Liver (tissue), 9 donors: ENCODE data around the gene HOXD11. TPM values are rescaled to one million over a fixed set of nuclear protein-coding genes. Genes with fewer than 3 reads are reported as not detected.

Experiments
- DNase-seq: peaks from one replicate; pipeline ENCODE4 v3.0.0-alpha.2; 2017; ENCODE audit warnings: low spot score
- H3K27ac ChIP-seq, 2 donors: one replicate each; pipeline ENCODE4 v1.7.0; 2013; ENCODE audit warnings: inconsistent platforms in 2 of 2, low read length in 2 of 2, control low read depth in 1 of 2, low read depth in 1 of 2, mild to moderate bottlenecking in 1 of 2
- H3K27me3 ChIP-seq, 4 donors: one replicate each; pipeline versions ENCODE4 v1.6.1 to v1.7.0; 2013; ENCODE audit warnings: low read length in 3 of 4, inconsistent platforms in 1 of 4, mild to moderate bottlenecking in 1 of 4, moderate library complexity in 1 of 4; ENCODE audit not compliant: control insufficient read depth in 4 of 4, insufficient read depth in 4 of 4
- H3K36me3 ChIP-seq, 4 donors: one replicate each; pipeline versions ENCODE4 v1.6.1 to v1.7.0; 2013; ENCODE audit warnings: low read length in 3 of 4, mild to moderate bottlenecking in 3 of 4, low read depth in 1 of 4, moderate library complexity in 1 of 4; ENCODE audit not compliant: control insufficient read depth in 4 of 4, insufficient read depth in 3 of 4
- H3K4me1 ChIP-seq, 4 donors: one replicate each; pipeline versions ENCODE4 v1.6.1 to v1.7.0; 2013; ENCODE audit warnings: low read length in 3 of 4, mild to moderate bottlenecking in 3 of 4, moderate library complexity in 1 of 4; ENCODE audit not compliant: control insufficient read depth in 4 of 4, insufficient read depth in 4 of 4
- H3K4me3 ChIP-seq, 3 donors: one replicate each; pipeline versions ENCODE4 v1.6.1 to v1.7.0; 2013; ENCODE audit warnings: low read length in 3 of 3, control low read depth in 1 of 3, low read depth in 1 of 3, mild to moderate bottlenecking in 1 of 3
- H3K9ac ChIP-seq, 2 donors: one replicate each; pipeline ENCODE4 v1.7.0; 2013; ENCODE audit warnings: low read length in 2 of 2, mild to moderate bottlenecking in 2 of 2, moderate library complexity in 2 of 2, control low read depth in 1 of 2, low read depth in 1 of 2
- H3K9me3 ChIP-seq, 4 donors: one replicate each; pipeline versions ENCODE4 v1.6.1 to v1.7.0; 2013; ENCODE audit warnings: low read length in 3 of 4; ENCODE audit not compliant: control insufficient read depth in 4 of 4
- EGR1 ChIP-seq, 2 donors: IDR thresholded peaks; 2 replicates each; pipeline ENCODE4 v1.6.1; 2016 to 2018; ENCODE audit warnings: antibody characterized with exemption in 2 of 2, low read depth in 2 of 2
- FOXA1 ChIP-seq: IDR thresholded peaks from 2 replicates; pipeline ENCODE4 v1.6.1; 2016; ENCODE audit warnings: antibody characterized with exemption
- FOXA2 ChIP-seq: IDR thresholded peaks from 2 replicates; pipeline ENCODE4 v1.6.1; 2016; ENCODE audit warnings: antibody characterized with exemption
- GABPA ChIP-seq, 2 donors: IDR thresholded peaks in 1 of 2; conservative IDR thresholded peaks in 1 of 2; 2 replicates each; pipeline ENCODE4 v1.6.1; 2016; ENCODE audit warnings: antibody characterized with exemption in 2 of 2, mild to moderate bottlenecking in 1 of 2, moderate library complexity in 1 of 2
- HNF4A ChIP-seq, 2 donors: conservative IDR thresholded peaks; 2 replicates each; pipeline ENCODE4 v1.6.1; 2016; ENCODE audit warnings: antibody characterized with exemption in 2 of 2, mild to moderate bottlenecking in 2 of 2
- HNF4G ChIP-seq: IDR thresholded peaks from 2 replicates; pipeline ENCODE4 v1.6.1; 2016; ENCODE audit warnings: antibody characterized with exemption
- JUND ChIP-seq, 2 donors: IDR thresholded peaks; 2 replicates each; pipeline ENCODE4 v1.6.1; 2016; ENCODE audit warnings: antibody characterized with exemption in 2 of 2
- NR2F2 ChIP-seq: IDR thresholded peaks from 2 replicates; pipeline ENCODE4 v1.6.1; 2016; ENCODE audit warnings: antibody characterized with exemption
- RAD21 ChIP-seq, 2 donors: IDR thresholded peaks; 2 replicates each; pipeline ENCODE4 v1.6.1; 2016; ENCODE audit warnings: antibody characterized with exemption in 2 of 2, mild to moderate bottlenecking in 2 of 2
- RXRA ChIP-seq, 2 donors: IDR thresholded peaks; 2 replicates each; pipeline ENCODE4 v1.6.1; 2017 to 2018; ENCODE audit warnings: antibody characterized with exemption in 2 of 2, mild to moderate bottlenecking in 1 of 2
- SP1 ChIP-seq: IDR thresholded peaks from 2 replicates; pipeline ENCODE4 v1.6.1; 2018; ENCODE audit warnings: antibody characterized with exemption, mild to moderate bottlenecking
- TAF1 ChIP-seq: conservative IDR thresholded peaks from 2 replicates; pipeline ENCODE4 v1.6.1; 2016; ENCODE audit warnings: antibody characterized with exemption, mild to moderate bottlenecking
- YY1 ChIP-seq: IDR thresholded peaks from 2 replicates; pipeline ENCODE4 v1.6.1; 2016; ENCODE audit warnings: antibody characterized with exemption, mild to moderate bottlenecking
- WGBS: extraction: QIAGEN DNeasy Blood & Tissue Kit; methylation state at CpG from one replicate; pipeline ENCODE4 v1.1.7; 2013; 5-methylcytosine and 5-hydroxymethylcytosine counted together
- polyA plus RNA-seq, 2 donors: library from polyadenylated mRNA; stranded (reverse) in 1 of 2; unstranded in 1 of 2; fragments of 200-250 nt in 1 of 2; fragments of >200 nt in 1 of 2; fragmentation: Nextera tagmentation in 1 of 2; extraction: Ambion mirVana in 1 of 2; gene quantifications; one replicate each; pipeline versions ENCODE4 v1.2.1 to v1.2.3, GENCODE V29; 2013 to 2015
- total RNA-seq, 2 donors: library from RNA; depleted of rRNA; stranded (reverse); fragments of >200 nt; gene quantifications; one replicate each; pipeline ENCODE4 v1.2.3, GENCODE V29; 2014
- TF ChIP-seq, protein P1 (sequence below): IDR thresholded peaks from 2 replicates; pipeline ENCODE4 v1.6.1; 2016; ENCODE audit warnings: antibody characterized with exemption
- TF ChIP-seq, protein P2 (sequence below): IDR thresholded peaks from 2 replicates; pipeline ENCODE4 v1.6.1; 2016; ENCODE audit warnings: antibody characterized with exemption
- TF ChIP-seq, protein P3 (sequence below): IDR thresholded peaks from 2 replicates; pipeline ENCODE4 v1.6.1; 2016; ENCODE audit warnings: antibody characterized with exemption
- TF ChIP-seq, protein P4 (sequence below): IDR thresholded peaks from 2 replicates; pipeline ENCODE4 v1.6.1; 2016; ENCODE audit warnings: antibody characterized with exemption, mild to moderate bottlenecking
- TF ChIP-seq, protein P5 (sequence below): fragments of 150-350 bp; IDR thresholded peaks from 2 replicates; pipeline ENCODE4 v1.5.1; 2017; ENCODE audit warnings: improper control_type of control experiment, low read depth, low read length; ENCODE audit not compliant: missing input control
- donor health status: healthy.
- donor health status: healthy.
- donor health status: healthy.
- donor health status: healthy.
- donor health status: healthy.

HOXD11 gene
- total and polyA plus RNA-seq, 4 donors, result not detected

- Histone ChIP-seq H3K4me3 (no peak overlapping the region), H3K9ac (no peak overlapping the region), H3K27me3 (peaks cover 22 to 73% (median 37%) of the 10 kb centered on the region in 4 donors), H3K9me3 (no peaks in the 10 kb centered on the region), H3K27ac (no peak overlapping the region), H3K4me1 (peaks cover 1 to 23% (median 9%) of the 10 kb centered on the region in 4 donors), H3K36me3 (no peaks in the 10 kb centered on the region)
- no peak for DNase-seq
- TF ChIP-seq HNF4A (conservative IDR thresholded peaks at IDR 0.05) (no peak), JUND (IDR thresholded peaks at IDR 0.05) (no peak), SP1 (no peak), EGR1 (IDR thresholded peaks at IDR 0.05; ENCODE audit: low read depth in 2 of 2) (no peak), RAD21 (IDR thresholded peaks at IDR 0.05) (no peak), YY1 (no peak), FOXA1 (no peak), NR2F2 (no peak), HNF4G (no peak), TAF1 (no peak), FOXA2 (no peak), RXRA (IDR thresholded peaks at IDR 0.05) (no peak), GABPA (IDR thresholded peaks at IDR 0.05 in 1 of 2, conservative IDR thresholded peaks at IDR 0.05 in 1 of 2) (no peak)
- TF ChIP-seq, protein P1, sequence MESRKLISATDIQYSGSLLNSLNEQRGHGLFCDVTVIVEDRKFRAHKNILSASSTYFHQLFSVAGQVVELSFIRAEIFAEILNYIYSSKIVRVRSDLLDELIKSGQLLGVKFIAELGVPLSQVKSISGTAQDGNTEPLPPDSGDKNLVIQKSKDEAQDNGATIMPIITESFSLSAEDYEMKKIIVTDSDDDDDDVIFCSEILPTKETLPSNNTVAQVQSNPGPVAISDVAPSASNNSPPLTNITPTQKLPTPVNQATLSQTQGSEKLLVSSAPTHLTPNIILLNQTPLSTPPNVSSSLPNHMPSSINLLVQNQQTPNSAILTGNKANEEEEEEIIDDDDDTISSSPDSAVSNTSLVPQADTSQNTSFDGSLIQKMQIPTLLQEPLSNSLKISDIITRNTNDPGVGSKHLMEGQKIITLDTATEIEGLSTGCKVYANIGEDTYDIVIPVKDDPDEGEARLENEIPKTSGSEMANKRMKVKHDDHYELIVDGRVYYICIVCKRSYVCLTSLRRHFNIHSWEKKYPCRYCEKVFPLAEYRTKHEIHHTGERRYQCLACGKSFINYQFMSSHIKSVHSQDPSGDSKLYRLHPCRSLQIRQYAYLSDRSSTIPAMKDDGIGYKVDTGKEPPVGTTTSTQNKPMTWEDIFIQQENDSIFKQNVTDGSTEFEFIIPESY, result no peak
- TF ChIP-seq, protein P2, sequence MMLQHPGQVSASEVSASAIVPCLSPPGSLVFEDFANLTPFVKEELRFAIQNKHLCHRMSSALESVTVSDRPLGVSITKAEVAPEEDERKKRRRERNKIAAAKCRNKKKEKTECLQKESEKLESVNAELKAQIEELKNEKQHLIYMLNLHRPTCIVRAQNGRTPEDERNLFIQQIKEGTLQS, result no peak
- TF ChIP-seq, protein P3, sequence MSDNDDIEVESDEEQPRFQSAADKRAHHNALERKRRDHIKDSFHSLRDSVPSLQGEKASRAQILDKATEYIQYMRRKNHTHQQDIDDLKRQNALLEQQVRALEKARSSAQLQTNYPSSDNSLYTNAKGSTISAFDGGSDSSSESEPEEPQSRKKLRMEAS, result no peak
- TF ChIP-seq, protein P4, sequence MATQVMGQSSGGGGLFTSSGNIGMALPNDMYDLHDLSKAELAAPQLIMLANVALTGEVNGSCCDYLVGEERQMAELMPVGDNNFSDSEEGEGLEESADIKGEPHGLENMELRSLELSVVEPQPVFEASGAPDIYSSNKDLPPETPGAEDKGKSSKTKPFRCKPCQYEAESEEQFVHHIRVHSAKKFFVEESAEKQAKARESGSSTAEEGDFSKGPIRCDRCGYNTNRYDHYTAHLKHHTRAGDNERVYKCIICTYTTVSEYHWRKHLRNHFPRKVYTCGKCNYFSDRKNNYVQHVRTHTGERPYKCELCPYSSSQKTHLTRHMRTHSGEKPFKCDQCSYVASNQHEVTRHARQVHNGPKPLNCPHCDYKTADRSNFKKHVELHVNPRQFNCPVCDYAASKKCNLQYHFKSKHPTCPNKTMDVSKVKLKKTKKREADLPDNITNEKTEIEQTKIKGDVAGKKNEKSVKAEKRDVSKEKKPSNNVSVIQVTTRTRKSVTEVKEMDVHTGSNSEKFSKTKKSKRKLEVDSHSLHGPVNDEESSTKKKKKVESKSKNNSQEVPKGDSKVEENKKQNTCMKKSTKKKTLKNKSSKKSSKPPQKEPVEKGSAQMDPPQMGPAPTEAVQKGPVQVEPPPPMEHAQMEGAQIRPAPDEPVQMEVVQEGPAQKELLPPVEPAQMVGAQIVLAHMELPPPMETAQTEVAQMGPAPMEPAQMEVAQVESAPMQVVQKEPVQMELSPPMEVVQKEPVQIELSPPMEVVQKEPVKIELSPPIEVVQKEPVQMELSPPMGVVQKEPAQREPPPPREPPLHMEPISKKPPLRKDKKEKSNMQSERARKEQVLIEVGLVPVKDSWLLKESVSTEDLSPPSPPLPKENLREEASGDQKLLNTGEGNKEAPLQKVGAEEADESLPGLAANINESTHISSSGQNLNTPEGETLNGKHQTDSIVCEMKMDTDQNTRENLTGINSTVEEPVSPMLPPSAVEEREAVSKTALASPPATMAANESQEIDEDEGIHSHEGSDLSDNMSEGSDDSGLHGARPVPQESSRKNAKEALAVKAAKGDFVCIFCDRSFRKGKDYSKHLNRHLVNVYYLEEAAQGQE, result no peak
- TF ChIP-seq, protein P5, sequence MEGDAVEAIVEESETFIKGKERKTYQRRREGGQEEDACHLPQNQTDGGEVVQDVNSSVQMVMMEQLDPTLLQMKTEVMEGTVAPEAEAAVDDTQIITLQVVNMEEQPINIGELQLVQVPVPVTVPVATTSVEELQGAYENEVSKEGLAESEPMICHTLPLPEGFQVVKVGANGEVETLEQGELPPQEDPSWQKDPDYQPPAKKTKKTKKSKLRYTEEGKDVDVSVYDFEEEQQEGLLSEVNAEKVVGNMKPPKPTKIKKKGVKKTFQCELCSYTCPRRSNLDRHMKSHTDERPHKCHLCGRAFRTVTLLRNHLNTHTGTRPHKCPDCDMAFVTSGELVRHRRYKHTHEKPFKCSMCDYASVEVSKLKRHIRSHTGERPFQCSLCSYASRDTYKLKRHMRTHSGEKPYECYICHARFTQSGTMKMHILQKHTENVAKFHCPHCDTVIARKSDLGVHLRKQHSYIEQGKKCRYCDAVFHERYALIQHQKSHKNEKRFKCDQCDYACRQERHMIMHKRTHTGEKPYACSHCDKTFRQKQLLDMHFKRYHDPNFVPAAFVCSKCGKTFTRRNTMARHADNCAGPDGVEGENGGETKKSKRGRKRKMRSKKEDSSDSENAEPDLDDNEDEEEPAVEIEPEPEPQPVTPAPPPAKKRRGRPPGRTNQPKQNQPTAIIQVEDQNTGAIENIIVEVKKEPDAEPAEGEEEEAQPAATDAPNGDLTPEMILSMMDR, result no peak
- 38% methylated on average over 5 of the region's 5 CpGs for WGBS
Measured at GRCh38 chr2:176101842-176102241, 5.2 kb upstream of the HOXD11 start.
